ENCODE measurements around the gene PLOD1.

PLOD1 gene

GRCh38 chr1:11963622-11964021 is 29.1 kb downstream of the PLOD1 start:
- Histone ChIP-seq H3K9me2 (replicated peaks; ENCODE audit: low read depth, low read length) (no peaks in the 10 kb centered on the region), H3K9me3 (ENCODE audit: insufficient read depth, low read depth, low read length) (no peaks in the 10 kb centered on the region), H3K27me3 (ENCODE audit: insufficient read depth, low read length, poor library complexity, severe bottlenecking) (no peaks in the 10 kb centered on the region), H4K20me1 (ENCODE audit: insufficient read depth, low read length, poor library complexity, severe bottlenecking) (no peaks in the 10 kb centered on the region), H3F3A (ENCODE audit: low read depth) (no peaks in the 10 kb centered on the region), H3K9ac (ENCODE audit: low read depth, low read length, poor library complexity, severe bottlenecking) (no peak overlapping the region), H3K4me1 (ENCODE audit: insufficient read depth, low read length, poor library complexity, severe bottlenecking) (no peaks in the 10 kb centered on the region), H3K36me3 (ENCODE audit: insufficient read depth, low read length) (peaks cover 24% of the 10 kb centered on the region; the same call in 1 of the 2 replicates), H3K4me2 (ENCODE audit: low read depth, low read length, poor library complexity, severe bottlenecking) (no peak overlapping the region), H3K4me3 (ENCODE audit: low read length, poor library complexity, severe bottlenecking) (no peak overlapping the region), H3K79me2 (ENCODE audit: insufficient read depth, low read length) (no peaks in the 10 kb centered on the region), H2AFZ (ENCODE audit: low read length) (no peak overlapping the region)
- no peak for TF ChIP-seq EZH2phosphoT487 (IDR thresholded peaks at IDR 0.05; ENCODE audit: borderline replicate concordance)
- TF ChIP-seq, protein P1, sequence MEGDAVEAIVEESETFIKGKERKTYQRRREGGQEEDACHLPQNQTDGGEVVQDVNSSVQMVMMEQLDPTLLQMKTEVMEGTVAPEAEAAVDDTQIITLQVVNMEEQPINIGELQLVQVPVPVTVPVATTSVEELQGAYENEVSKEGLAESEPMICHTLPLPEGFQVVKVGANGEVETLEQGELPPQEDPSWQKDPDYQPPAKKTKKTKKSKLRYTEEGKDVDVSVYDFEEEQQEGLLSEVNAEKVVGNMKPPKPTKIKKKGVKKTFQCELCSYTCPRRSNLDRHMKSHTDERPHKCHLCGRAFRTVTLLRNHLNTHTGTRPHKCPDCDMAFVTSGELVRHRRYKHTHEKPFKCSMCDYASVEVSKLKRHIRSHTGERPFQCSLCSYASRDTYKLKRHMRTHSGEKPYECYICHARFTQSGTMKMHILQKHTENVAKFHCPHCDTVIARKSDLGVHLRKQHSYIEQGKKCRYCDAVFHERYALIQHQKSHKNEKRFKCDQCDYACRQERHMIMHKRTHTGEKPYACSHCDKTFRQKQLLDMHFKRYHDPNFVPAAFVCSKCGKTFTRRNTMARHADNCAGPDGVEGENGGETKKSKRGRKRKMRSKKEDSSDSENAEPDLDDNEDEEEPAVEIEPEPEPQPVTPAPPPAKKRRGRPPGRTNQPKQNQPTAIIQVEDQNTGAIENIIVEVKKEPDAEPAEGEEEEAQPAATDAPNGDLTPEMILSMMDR (conservative IDR thresholded peaks at IDR 0.05; ENCODE audit: low read length), result no peak

DNA sequence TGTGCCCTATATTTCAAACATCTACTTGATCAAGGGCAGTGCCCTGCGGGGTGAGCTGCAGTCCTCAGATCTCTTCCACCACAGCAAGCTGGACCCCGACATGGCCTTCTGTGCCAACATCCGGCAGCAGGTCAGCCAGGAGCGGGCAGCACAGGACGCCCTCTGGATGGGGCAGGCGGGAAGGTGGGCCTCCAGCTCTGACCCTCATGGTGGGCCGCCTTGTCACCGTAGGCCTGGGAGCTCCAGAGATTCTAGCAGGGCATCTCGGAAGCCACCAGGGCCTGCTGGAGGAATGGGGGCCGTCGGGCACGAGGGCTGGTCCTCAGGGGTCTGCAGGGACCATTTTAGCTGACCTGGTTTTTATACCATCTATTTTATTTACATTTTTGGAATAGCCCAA is 30.1 kb downstream of the PLOD1 start:
- H3K36me3 ChIP-seq (ENCODE audit: insufficient read depth, low read length), result peaks cover 23% of the 10 kb centered on the region; the same call in 1 of the 2 replicates
- H3K4me1 ChIP-seq (ENCODE audit: insufficient read depth, low read length, poor library complexity, severe bottlenecking), result no peaks in the 10 kb centered on the region
- TF ChIP-seq, protein P1 (conservative IDR thresholded peaks at IDR 0.05; ENCODE audit: low read length), result no peak
- TF ChIP-seq EZH2phosphoT487 (IDR thresholded peaks at IDR 0.05; ENCODE audit: borderline replicate concordance), result no peak
- H2AFZ ChIP-seq (ENCODE audit: low read length), result no peak overlapping the region
- H3K4me2 ChIP-seq (ENCODE audit: low read depth, low read length, poor library complexity, severe bottlenecking), result no peak overlapping the region
- H3F3A ChIP-seq (ENCODE audit: low read depth), result no peaks in the 10 kb centered on the region
- H3K79me2 ChIP-seq (ENCODE audit: insufficient read depth, low read length), result no peaks in the 10 kb centered on the region
- H3K9me3 ChIP-seq (ENCODE audit: insufficient read depth, low read depth, low read length), result no peaks in the 10 kb centered on the region
- no peak overlapping the region for H3K9ac ChIP-seq (ENCODE audit: low read depth, low read length, poor library complexity, severe bottlenecking)
- H3K27me3 ChIP-seq (ENCODE audit: insufficient read depth, low read length, poor library complexity, severe bottlenecking), result no peaks in the 10 kb centered on the region
- no peak overlapping the region for H3K4me3 ChIP-seq (ENCODE audit: low read length, poor library complexity, severe bottlenecking)
- no peaks in the 10 kb centered on the region for H3K9me2 ChIP-seq (replicated peaks; ENCODE audit: low read depth, low read length)
- H4K20me1 ChIP-seq (ENCODE audit: insufficient read depth, low read length, poor library complexity, severe bottlenecking), result no peaks in the 10 kb centered on the region

DNA sequence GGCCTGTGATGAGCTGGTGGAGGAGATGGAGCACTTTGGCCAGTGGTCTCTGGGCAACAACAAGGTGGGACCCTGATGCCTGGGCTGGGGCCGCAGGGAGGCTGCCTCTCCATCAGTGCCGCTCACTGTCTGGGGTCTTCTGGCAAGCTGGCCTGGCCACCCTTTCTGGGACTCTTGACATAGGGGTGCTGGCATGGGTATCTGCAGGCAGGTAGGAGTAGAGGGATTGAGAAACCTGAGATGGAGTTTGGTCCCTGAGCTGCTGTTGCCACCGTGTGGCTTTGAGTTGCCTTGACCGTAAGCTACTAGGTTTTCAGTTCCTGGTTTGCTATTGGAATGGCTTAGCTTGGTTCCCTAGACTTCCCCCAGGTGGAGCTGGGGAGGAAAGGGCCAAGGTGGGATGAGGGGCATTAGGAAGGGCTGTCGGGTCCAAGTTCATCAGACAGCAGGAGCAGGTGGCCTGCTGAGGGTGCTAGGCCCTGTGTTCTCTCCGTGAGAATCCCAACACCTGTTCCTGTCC is 32.6 kb downstream of the PLOD1 start:
- H2AFZ ChIP-seq (ENCODE audit: low read length), result no peak overlapping the region
- H3K4me2 ChIP-seq (ENCODE audit: low read depth, low read length, poor library complexity, severe bottlenecking), result no peak overlapping the region
- no peaks in the 10 kb centered on the region for H3K9me2 ChIP-seq (replicated peaks; ENCODE audit: low read depth, low read length)
- no peaks in the 10 kb centered on the region for H3K4me1 ChIP-seq (ENCODE audit: insufficient read depth, low read length, poor library complexity, severe bottlenecking)
- H3K9ac ChIP-seq (ENCODE audit: low read depth, low read length, poor library complexity, severe bottlenecking), result no peak overlapping the region
- H3K36me3 ChIP-seq (ENCODE audit: insufficient read depth, low read length), result peaks cover 23% of the 10 kb centered on the region; the same call in 1 of the 2 replicates
- no peaks in the 10 kb centered on the region for H3K9me3 ChIP-seq (ENCODE audit: insufficient read depth, low read depth, low read length)
- no peaks in the 10 kb centered on the region for H3K79me2 ChIP-seq (ENCODE audit: insufficient read depth, low read length)
- TF ChIP-seq, protein P1 (conservative IDR thresholded peaks at IDR 0.05; ENCODE audit: low read length), result peak; percentile 37
- TF ChIP-seq EZH2phosphoT487 (IDR thresholded peaks at IDR 0.05; ENCODE audit: borderline replicate concordance), result no peak
- no peaks in the 10 kb centered on the region for H4K20me1 ChIP-seq (ENCODE audit: insufficient read depth, low read length, poor library complexity, severe bottlenecking)
- no peaks in the 10 kb centered on the region for H3K27me3 ChIP-seq (ENCODE audit: insufficient read depth, low read length, poor library complexity, severe bottlenecking)
- H3F3A ChIP-seq (ENCODE audit: low read depth), result no peaks in the 10 kb centered on the region
- H3K4me3 ChIP-seq (ENCODE audit: low read length, poor library complexity, severe bottlenecking), result no peak overlapping the region
